Prostate gland (tissue), 2 donors: ENCODE measurements around the gene ARFGEF3. TPM values are rescaled to one million over a fixed set of nuclear protein-coding genes. Genes with fewer than 3 reads are reported as not detected.

ENCODE experiments used
- DNase-seq: peaks from one replicate; pipeline ENCODE4 v3.0.0-alpha.2; 2019; ENCODE audit warnings: low spot score
- H3K27ac ChIP-seq, 2 donors: fragments of 200-600 bp; sonication (generic); 2 replicates each; pipeline ENCODE4 v1.5.1; 2017 to 2019
- H3K27me3 ChIP-seq: fragments of 200-600 bp; sonication (generic); replicated peaks from 2 replicates; pipeline ENCODE4 v1.5.1; 2019; ENCODE audit not compliant: insufficient read depth
- H3K36me3 ChIP-seq, 2 donors: fragments of 200-600 bp; sonication (generic); 1 replicate in 1 of 2; 2 replicates in 1 of 2; pipeline versions ENCODE4 v1.5.1 to v1.8.1; 2017 to 2019
- H3K4me1 ChIP-seq: fragments of 200-600 bp; sonication (generic); replicated peaks from 2 replicates; pipeline ENCODE4 v1.5.1; 2019
- H3K4me3 ChIP-seq, 2 donors: fragments of 200-600 bp; sonication (generic); 2 replicates each; pipeline ENCODE4 v1.5.1; 2017 to 2019
- H3K9me3 ChIP-seq: fragments of 200-600 bp; sonication (generic); 2 replicates; pipeline ENCODE4 v1.5.1; 2017
- POLR2A ChIP-seq: fragments of 450-650 bp; IDR thresholded peaks from one replicate; pipeline ENCODE4 v1.6.1; 2016; ENCODE audit warnings: antibody characterized with exemption, mild to moderate bottlenecking
- POLR2AphosphoS5 ChIP-seq: sonication (generic); formaldehyde crosslinking; IDR thresholded peaks from one replicate; pipeline ENCODE4 v1.6.1; 2017; ENCODE audit warnings: antibody characterized with exemption
- WGBS: methylation state at CpG from one replicate; pipeline ENCODE4 v1.1.5; 2018; 5-methylcytosine and 5-hydroxymethylcytosine counted together
- intact Hi-C: fragments of 100-400 bp; cut with DNase I; formaldehyde crosslinking; loops from one replicate; pipeline ENCODE4 v1.14.2; 2022
- total RNA-seq, 2 donors: library from RNA; depleted of rRNA; stranded (reverse); fragments of >200 nt; gene quantifications; one replicate each; pipeline ENCODE4 v1.1.0, GENCODE V29; 2016
- TF ChIP-seq, protein P1 (sequence below), 4 experiments: fragments of 200-600 bp in 2 of 4; fragments of 450-650 bp in 2 of 4; sonication (generic) in 2 of 4; IDR thresholded peaks; 1 replicate in 3 of 4; 2 replicates in 1 of 4; pipeline ENCODE4 v1.5.1; 2016 to 2019; ENCODE audit warnings: antibody characterized with exemption in 4 of 4, mild to moderate bottlenecking in 2 of 4, moderate library complexity in 2 of 4

Gene ARFGEF3
- total RNA-seq, 2 donors from 2014 or later, result 41.0 to 80.1 TPM

DNA sequence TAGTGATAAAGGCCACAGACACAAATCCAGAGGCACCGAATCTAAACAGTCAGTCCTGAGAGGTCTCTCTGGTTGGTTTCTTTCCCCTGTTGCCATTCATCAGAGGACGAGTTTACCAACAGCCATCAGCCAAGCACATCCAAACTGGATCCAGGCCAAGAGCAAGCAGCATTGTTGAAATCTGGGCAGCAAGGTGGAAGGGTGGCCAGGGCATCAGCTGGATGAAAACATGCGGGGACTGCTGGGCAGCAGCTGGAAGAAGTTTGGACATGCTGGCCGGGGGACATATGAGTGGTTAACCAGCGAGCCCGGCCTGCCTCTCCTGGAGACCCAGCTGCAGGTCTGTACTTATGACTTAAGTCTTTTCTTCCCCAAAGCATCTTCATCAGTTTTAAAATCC lies 216.1 kb downstream of the ARFGEF3 start, which contains the start of gene SMIM28:
Gene SMIM28, plus strand, starts transcription at position 62 of the 400 bp plus-strand sequence. Its CDS starts 168 bp downstream, at position 230.
- TF ChIP-seq POLR2AphosphoS5 (no peak), POLR2A (no peak)
- TF ChIP-seq, protein P1, sequence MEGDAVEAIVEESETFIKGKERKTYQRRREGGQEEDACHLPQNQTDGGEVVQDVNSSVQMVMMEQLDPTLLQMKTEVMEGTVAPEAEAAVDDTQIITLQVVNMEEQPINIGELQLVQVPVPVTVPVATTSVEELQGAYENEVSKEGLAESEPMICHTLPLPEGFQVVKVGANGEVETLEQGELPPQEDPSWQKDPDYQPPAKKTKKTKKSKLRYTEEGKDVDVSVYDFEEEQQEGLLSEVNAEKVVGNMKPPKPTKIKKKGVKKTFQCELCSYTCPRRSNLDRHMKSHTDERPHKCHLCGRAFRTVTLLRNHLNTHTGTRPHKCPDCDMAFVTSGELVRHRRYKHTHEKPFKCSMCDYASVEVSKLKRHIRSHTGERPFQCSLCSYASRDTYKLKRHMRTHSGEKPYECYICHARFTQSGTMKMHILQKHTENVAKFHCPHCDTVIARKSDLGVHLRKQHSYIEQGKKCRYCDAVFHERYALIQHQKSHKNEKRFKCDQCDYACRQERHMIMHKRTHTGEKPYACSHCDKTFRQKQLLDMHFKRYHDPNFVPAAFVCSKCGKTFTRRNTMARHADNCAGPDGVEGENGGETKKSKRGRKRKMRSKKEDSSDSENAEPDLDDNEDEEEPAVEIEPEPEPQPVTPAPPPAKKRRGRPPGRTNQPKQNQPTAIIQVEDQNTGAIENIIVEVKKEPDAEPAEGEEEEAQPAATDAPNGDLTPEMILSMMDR (IDR thresholded peaks at IDR 0.05), result no peak
- H3K36me3 ChIP-seq, result no peaks in the 10 kb centered on the region
- H3K27ac ChIP-seq, result no peak within 1 kb of the TSS
- DNase-seq, result no peak
- WGBS, result 79% methylated on average over 6 of the region's 6 CpGs
- no peak within 1 kb of the TSS for H3K4me3 ChIP-seq
- intact Hi-C loops, result no loop called here
- no peaks in the 10 kb centered on the region for H3K27me3 ChIP-seq
- H3K9me3 ChIP-seq, result no peaks in the 10 kb centered on the region
- H3K4me1 ChIP-seq, result no peaks in the 10 kb centered on the region

DNA sequence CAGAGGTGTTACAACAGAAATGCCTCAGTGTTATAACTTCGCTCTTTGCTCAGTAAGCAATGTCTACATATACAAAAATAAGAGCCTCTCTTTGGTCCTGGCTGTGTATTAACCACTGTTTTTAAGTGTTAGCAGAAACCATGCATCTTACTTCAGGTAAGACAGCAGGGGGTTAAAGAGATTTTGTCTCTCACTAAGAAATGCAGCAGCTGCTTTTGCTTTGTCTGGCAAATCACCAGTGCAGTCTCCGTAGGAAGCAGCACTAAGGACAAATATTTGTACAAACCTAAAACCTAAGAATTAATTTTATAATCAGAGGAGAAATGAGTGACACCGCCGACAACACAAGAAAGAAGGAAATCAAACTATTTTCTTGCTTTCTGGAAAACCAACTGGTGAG lies 216.7 kb downstream of the ARFGEF3 start:
- Histone ChIP-seq H3K27ac (no peak overlapping the region), H3K27me3 (no peaks in the 10 kb centered on the region), H3K4me1 (no peaks in the 10 kb centered on the region), H3K36me3 (no peaks in the 10 kb centered on the region), H3K9me3 (no peaks in the 10 kb centered on the region), H3K4me3 (no peak overlapping the region)
- intact Hi-C loops, result no loop called here
- whole genome bisulfite sequencing, result 44% methylated on average over 4 of the region's 4 CpGs
- no peak for DNase-seq
- TF ChIP-seq, protein P1 (IDR thresholded peaks at IDR 0.05), result no peak
- TF ChIP-seq POLR2A (no peak), POLR2AphosphoS5 (no peak)

DNA sequence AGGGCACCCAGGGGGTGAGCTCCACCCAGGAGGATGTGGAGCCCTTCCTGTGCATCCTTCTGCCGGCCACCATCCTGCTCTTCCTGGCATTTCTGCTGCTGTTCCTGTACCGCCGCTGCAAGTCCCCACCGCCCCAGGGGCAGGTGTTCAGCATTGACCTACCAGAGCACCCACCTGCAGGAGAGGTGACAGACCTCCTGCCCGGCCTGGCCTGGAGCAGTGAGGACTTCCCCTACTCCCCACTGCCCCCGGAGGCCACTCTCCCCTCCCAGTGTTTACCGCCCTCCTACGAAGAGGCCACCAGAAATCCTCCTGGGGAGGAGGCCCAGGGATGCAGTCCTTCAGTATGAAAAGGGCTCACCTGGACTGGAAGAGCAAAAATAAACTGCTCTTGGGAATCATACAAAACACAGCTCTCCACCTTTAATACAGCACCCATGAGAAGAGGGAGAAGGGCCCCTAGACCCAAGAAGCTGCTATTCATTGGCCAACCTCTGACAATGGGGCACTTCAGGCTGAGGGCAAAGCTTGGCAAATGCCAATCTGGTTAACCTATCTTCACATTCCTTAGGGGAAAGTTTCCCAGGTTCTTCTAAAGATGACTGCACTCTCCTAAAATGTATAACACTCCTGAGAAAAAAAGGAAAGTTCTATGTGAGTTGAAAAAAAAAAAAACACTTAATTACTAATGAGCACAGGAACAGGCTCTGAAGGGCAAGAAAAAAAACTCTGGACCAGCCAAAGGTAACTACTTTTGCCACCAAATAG lies 220.9 kb downstream of the ARFGEF3 start:
- no peaks in the 10 kb centered on the region for H3K36me3 ChIP-seq
- 83% methylated on average over 8 of the region's 8 CpGs for WGBS
- H3K4me1 ChIP-seq, result no peaks in the 10 kb centered on the region
- no peaks in the 10 kb centered on the region for H3K9me3 ChIP-seq
- intact Hi-C loops, result no loop called here
- no peak for DNase-seq
- H3K27me3 ChIP-seq, result no peaks in the 10 kb centered on the region
- no peak overlapping the region for H3K4me3 ChIP-seq
- no peak for TF ChIP-seq POLR2AphosphoS5
- no peak for TF ChIP-seq POLR2A
- TF ChIP-seq, protein P1 (IDR thresholded peaks at IDR 0.05), result no peak
- peak overlapping the region in 1 of 2 donors; percentile 30 for H3K27ac ChIP-seq

DNA sequence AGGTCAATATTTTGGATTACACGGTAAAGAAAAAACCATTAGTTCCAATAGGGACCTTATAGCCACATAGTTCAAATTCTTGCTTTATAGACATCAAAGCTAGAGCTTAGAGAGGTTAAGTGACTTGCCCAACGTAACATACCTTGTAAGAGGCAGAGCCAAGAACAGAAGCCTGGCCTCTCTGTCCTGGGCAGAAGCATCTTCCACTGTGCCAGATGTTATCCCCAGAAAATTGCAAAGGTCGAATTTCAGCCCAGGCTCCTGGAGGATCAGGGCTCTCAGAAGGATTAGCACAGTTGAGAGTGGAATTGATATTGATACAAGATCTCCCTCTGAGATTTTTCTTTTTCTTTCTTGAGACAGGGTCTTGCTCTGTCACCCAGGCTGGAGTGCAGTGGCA lies 222.0 kb downstream of the ARFGEF3 start:
- peak overlapping the region in 1 of 2 donors; percentile 30 for H3K27ac ChIP-seq
- no peaks in the 10 kb centered on the region for H3K9me3 ChIP-seq
- no peak overlapping the region for H3K4me3 ChIP-seq
- intact Hi-C loops, result no loop called here
- H3K27me3 ChIP-seq, result no peaks in the 10 kb centered on the region
- DNase-seq, result no peak
- TF ChIP-seq POLR2AphosphoS5 (no peak), POLR2A (no peak)
- TF ChIP-seq, protein P1 (IDR thresholded peaks at IDR 0.05), result no peak
- H3K36me3 ChIP-seq, result no peaks in the 10 kb centered on the region
- WGBS, result 54% methylated on average over 3 of the region's 3 CpGs
- no peaks in the 10 kb centered on the region for H3K4me1 ChIP-seq

DNA sequence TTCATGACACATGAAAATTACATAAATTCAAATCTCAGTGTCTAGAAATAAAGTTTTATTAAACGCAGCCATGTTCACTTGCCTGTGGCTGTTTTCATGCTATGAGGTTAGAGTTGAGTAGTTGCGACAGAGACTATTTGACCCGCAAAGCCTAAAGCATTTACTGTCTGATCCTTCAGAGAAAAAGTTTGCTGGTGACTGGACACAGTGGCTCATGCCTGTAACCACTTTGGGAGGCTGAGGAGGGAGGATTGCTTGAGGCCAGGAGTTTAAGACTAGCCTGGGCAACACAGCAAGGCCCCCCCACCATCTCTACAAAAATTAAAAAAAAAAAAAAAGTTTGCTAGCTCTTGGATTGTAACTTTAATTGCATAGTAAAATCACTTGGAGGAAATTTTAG lies 225.2 kb downstream of the ARFGEF3 start:
- H3K4me3 ChIP-seq, result no peak overlapping the region

More for the DNA sequence above, 225.2 kb downstream of the ARFGEF3 start:
- WGBS, result 94% methylated on average over 3 of the region's 3 CpGs
- intact Hi-C loops, result no loop called here
- Histone ChIP-seq H3K9me3 (no peaks in the 10 kb centered on the region), H3K27ac (peak overlapping the region; percentile 77 to 87), H3K4me1 (no peaks in the 10 kb centered on the region), H3K27me3 (no peaks in the 10 kb centered on the region), H3K36me3 (no peaks in the 10 kb centered on the region)
- TF ChIP-seq POLR2A (no peak), POLR2AphosphoS5 (no peak)
- TF ChIP-seq, protein P1 (IDR thresholded peaks at IDR 0.05), result no peak
- no peak for DNase-seq
